ENCODE data around the gene SUCLG1.

The SUCLG1 gene

GRCh38 chr2:84493514-84493913 lies 34.4 kb upstream of the SUCLG1 start:
- DNase-seq (ENCODE audit: low read depth): no peak
- no peak overlapping the region for H3K4me3 ChIP-seq (ENCODE audit: low read depth, low read length)
- no peak for TF ChIP-seq CTCF (IDR thresholded peaks at IDR 0.05; ENCODE audit: insufficient read depth, low read depth, low read length, missing control alignments)

- H3K4me3 ChIP-seq (ENCODE audit: low read depth, low read length): no peak overlapping the region
- DNase-seq (ENCODE audit: low read depth): no peak
- TF ChIP-seq CTCF (IDR thresholded peaks at IDR 0.05; ENCODE audit: insufficient read depth, low read depth, low read length, missing control alignments): no peak
These were observed 33.5 kb upstream of the SUCLG1 start for GRCh38 chr2:84492571-84492970.

GRCh38 chr2:84491741-84492140 lies 32.7 kb upstream of the SUCLG1 start:
- H3K4me3 ChIP-seq (ENCODE audit: low read depth, low read length): no peak overlapping the region
- no peak for TF ChIP-seq CTCF (IDR thresholded peaks at IDR 0.05; ENCODE audit: insufficient read depth, low read depth, low read length, missing control alignments)
- DNase-seq (ENCODE audit: low read depth): no peak

- no peak overlapping the region for H3K4me3 ChIP-seq (ENCODE audit: low read depth, low read length)
- DNase-seq (ENCODE audit: low read depth): no peak
- TF ChIP-seq CTCF (IDR thresholded peaks at IDR 0.05; ENCODE audit: insufficient read depth, low read depth, low read length, missing control alignments): no peak
These were observed 32.2 kb upstream of the SUCLG1 start for GRCh38 chr2:84491256-84491655.

GRCh38 chr2:84487298-84487996 lies 28.4 kb upstream of the SUCLG1 start:
- no peak for DNase-seq (ENCODE audit: low read depth)
- no peak for TF ChIP-seq CTCF (IDR thresholded peaks at IDR 0.05; ENCODE audit: insufficient read depth, low read depth, low read length, missing control alignments)

GRCh38 chr2:84486441-84487115 lies 27.5 kb upstream of the SUCLG1 start:
- no peak overlapping the region for H3K4me3 ChIP-seq (ENCODE audit: low read depth, low read length)
- TF ChIP-seq CTCF (IDR thresholded peaks at IDR 0.05; ENCODE audit: insufficient read depth, low read depth, low read length, missing control alignments): no peak
- DNase-seq (ENCODE audit: low read depth): no peak

More at GRCh38 chr2:84487298-84487996, 28.4 kb upstream of the SUCLG1 start:
- H3K4me3 ChIP-seq (ENCODE audit: low read depth, low read length): no peak overlapping the region

Data from GM12865 (cell line).